Activated T-helper 1 cell treated with anti-CD3 and anti-CD28 coated beads, Interleukin-12 subunit alpha, Interleukin-12 subunit beta, Interleukin-2, Interleukin-4 antibody, amounts not matched to agents 30 ng/mL and 10 ng/mL and 1 ng/mL, durations not matched to agents 14 hours and 24 hours and 36 hours (primary cell): ENCODE data around the gene ADGRB2. TPM values are rescaled to one million over a fixed set of nuclear protein-coding genes. Genes with fewer than 3 reads are reported as not detected.

ENCODE experiments used
- DNase-seq: peaks from one replicate; pipeline ENCODE4 v3.0.0; 2021; ENCODE audit warnings: low spot score
- H3K27ac Mint-ChIP-seq: one replicate; pipeline ENCODE4 v1.8.0; 2021; ENCODE audit warnings: mild to moderate bottlenecking, mixed read lengths
- H3K27me3 Mint-ChIP-seq: one replicate; pipeline ENCODE4 v1.8.0; 2022; ENCODE audit warnings: mild to moderate bottlenecking, moderate library complexity, mixed read lengths; ENCODE audit not compliant: insufficient read depth
- H3K36me3 Mint-ChIP-seq: one replicate; pipeline ENCODE4 v1.8.0; 2021; ENCODE audit warnings: low read depth, mixed read lengths
- H3K4me1 Mint-ChIP-seq: one replicate; pipeline ENCODE4 v1.8.0; 2021; ENCODE audit warnings: low read depth, mixed read lengths
- H3K4me3 Mint-ChIP-seq: one replicate; pipeline ENCODE4 v1.8.0; 2021; ENCODE audit warnings: mild to moderate bottlenecking, moderate library complexity, mixed read lengths
- H3K9me3 Mint-ChIP-seq: one replicate; pipeline ENCODE4 v1.8.0; 2021; ENCODE audit warnings: mixed read lengths
- intact Hi-C: fragments of 100-400 bp; cut with micrococcal nuclease; formaldehyde crosslinking; loops from one replicate; pipeline ENCODE4 v1.15.1; 2024
- total RNA-seq: library from RNA; stranded (reverse); gene quantifications from 2 replicates; pipeline ENCODE4 v1.2.3, GENCODE V29; 2022

The ADGRB2 gene
- total RNA-seq, 1 donor from 2014 or later: 0.13 TPM

GRCh38 chr1:31791131-31791858 is 27.2 kb upstream of the ADGRB2 start:
- intact Hi-C loops: no loop called here
- no peak overlapping the region for H3K4me3 Mint-ChIP-seq
- no peaks in the 10 kb centered on the region for H3K9me3 Mint-ChIP-seq
- DNase-seq: no peak
- H3K36me3 Mint-ChIP-seq: no peaks in the 10 kb centered on the region
- H3K27me3 Mint-ChIP-seq: peaks cover 6% of the 10 kb centered on the region
- peaks cover 16% of the 10 kb centered on the region for H3K4me1 Mint-ChIP-seq
- no peak overlapping the region for H3K27ac Mint-ChIP-seq

- intact Hi-C loops: no loop called here
- Mint-ChIP-seq H3K4me3 (no peak overlapping the region), H3K36me3 (no peaks in the 10 kb centered on the region), H3K9me3 (no peaks in the 10 kb centered on the region), H3K27me3 (peaks cover 6% of the 10 kb centered on the region), H3K4me1 (peaks cover 16% of the 10 kb centered on the region), H3K27ac (no peak overlapping the region)
- DNase-seq: no peak
Observed at GRCh38 chr1:31790641-31791091, 26.5 kb upstream of the ADGRB2 start.

GRCh38 chr1:31790140-31790539 is 26.0 kb upstream of the ADGRB2 start:
- H3K4me1 Mint-ChIP-seq: peaks cover 16% of the 10 kb centered on the region
- peak overlapping the region; percentile 34 for H3K4me3 Mint-ChIP-seq
- no peak for DNase-seq
- peaks cover 6% of the 10 kb centered on the region for H3K27me3 Mint-ChIP-seq
- H3K27ac Mint-ChIP-seq: no peak overlapping the region
- no peaks in the 10 kb centered on the region for H3K36me3 Mint-ChIP-seq
- intact Hi-C loops: no loop called here
- H3K9me3 Mint-ChIP-seq: no peaks in the 10 kb centered on the region

GRCh38 chr1:31789259-31790065 is 25.3 kb upstream of the ADGRB2 start:
- H3K4me1 Mint-ChIP-seq: peaks cover 16% of the 10 kb centered on the region

GRCh38 chr1:31788825-31789256 is 24.7 kb upstream of the ADGRB2 start:
- DNase-seq: peak; percentile 19
- Mint-ChIP-seq H3K4me3 (peak overlapping the region; percentile 89), H3K36me3 (no peaks in the 10 kb centered on the region), H3K27me3 (peaks cover 4% of the 10 kb centered on the region), H3K9me3 (no peaks in the 10 kb centered on the region), H3K4me1 (peaks cover 16% of the 10 kb centered on the region), H3K27ac (no peak overlapping the region)
- intact Hi-C loops: loop anchor here (1.0 to 10.0 kb wide), 13 partner anchors 27 to 724 kb away; partner anchors contain the start of genes COL16A1, PUM1, SNRNP40 and TMEM39B

More at GRCh38 chr1:31789259-31790065, 25.3 kb upstream of the ADGRB2 start:
- H3K36me3 Mint-ChIP-seq: no peaks in the 10 kb centered on the region
- intact Hi-C loops: loop anchor here (1.0 to 10.0 kb wide), 11 partner anchors 27 to 725 kb away; partner anchors contain the start of genes COL16A1, PUM1, SNRNP40 and TMEM39B
- H3K4me3 Mint-ChIP-seq: peak overlapping the region; percentile 89
- peaks cover 4% of the 10 kb centered on the region for H3K27me3 Mint-ChIP-seq
- no peak overlapping the region for H3K27ac Mint-ChIP-seq
- no peaks in the 10 kb centered on the region for H3K9me3 Mint-ChIP-seq
- peak; percentile 91 for DNase-seq

- Mint-ChIP-seq H3K27me3 (peaks cover 4% of the 10 kb centered on the region), H3K27ac (peak overlapping the region; percentile 95), H3K9me3 (no peaks in the 10 kb centered on the region), H3K36me3 (no peaks in the 10 kb centered on the region), H3K4me1 (peaks cover 16% of the 10 kb centered on the region), H3K4me3 (peak overlapping the region; percentile 89)
- DNase-seq: peak; percentile 91
- intact Hi-C loops: loop anchor here (1.0 to 10.0 kb wide), 8 partner anchors 73 to 723 kb away; partner anchors contain the start of genes COL16A1, PUM1, SNRNP40 and TMEM39B
Observed at GRCh38 chr1:31788138-31788824, 24.1 kb upstream of the ADGRB2 start.

- Mint-ChIP-seq H3K4me3 (peak overlapping the region; percentile 89), H3K27ac (peak overlapping the region; percentile 95), H3K27me3 (peaks cover 4% of the 10 kb centered on the region), H3K4me1 (peaks cover 16% of the 10 kb centered on the region), H3K9me3 (no peaks in the 10 kb centered on the region), H3K36me3 (no peaks in the 10 kb centered on the region)
- no peak for DNase-seq
- intact Hi-C loops: loop anchor here (1.0 to 10.0 kb wide), 8 partner anchors 73 to 723 kb away; partner anchors contain the start of genes COL16A1, PUM1, SNRNP40 and TMEM39B
Observed at GRCh38 chr1:31787786-31788137, 23.6 kb upstream of the ADGRB2 start.

GRCh38 chr1:31787261-31787660 is 23.1 kb upstream of the ADGRB2 start:
- Mint-ChIP-seq H3K4me1 (peaks cover 16% of the 10 kb centered on the region), H3K4me3 (peak overlapping the region; percentile 89), H3K9me3 (no peaks in the 10 kb centered on the region), H3K27ac (no peak overlapping the region), H3K36me3 (no peaks in the 10 kb centered on the region), H3K27me3 (peaks cover 6% of the 10 kb centered on the region)
- intact Hi-C loops: loop anchor here (10.0 kb wide), 1 partner anchor 722 kb away; the partner anchor contains the start of gene PUM1
- DNase-seq: no peak

GRCh38 chr1:31786366-31787060 is 22.4 kb upstream of the ADGRB2 start:
- intact Hi-C loops: loop anchor here (10.0 kb wide), 1 partner anchor 722 kb away; the partner anchor contains the start of gene PUM1
- H3K27ac Mint-ChIP-seq: no peak overlapping the region
- H3K27me3 Mint-ChIP-seq: peaks cover 6% of the 10 kb centered on the region
- peaks cover 16% of the 10 kb centered on the region for H3K4me1 Mint-ChIP-seq
- H3K36me3 Mint-ChIP-seq: no peaks in the 10 kb centered on the region
- DNase-seq: no peak
- H3K4me3 Mint-ChIP-seq: no peak overlapping the region
- H3K9me3 Mint-ChIP-seq: no peaks in the 10 kb centered on the region

- H3K4me3 Mint-ChIP-seq: no peak overlapping the region
- peaks cover 6% of the 10 kb centered on the region for H3K27me3 Mint-ChIP-seq
- H3K4me1 Mint-ChIP-seq: peaks cover 16% of the 10 kb centered on the region
- no peak for DNase-seq
- intact Hi-C loops: loop anchor here (10.0 kb wide), 1 partner anchor 721 kb away; the partner anchor contains the start of gene PUM1
- no peaks in the 10 kb centered on the region for H3K36me3 Mint-ChIP-seq
- H3K9me3 Mint-ChIP-seq: no peaks in the 10 kb centered on the region
- H3K27ac Mint-ChIP-seq: no peak overlapping the region
Observed at GRCh38 chr1:31785947-31786290, 21.8 kb upstream of the ADGRB2 start.

GRCh38 chr1:31785020-31785946 is 21.1 kb upstream of the ADGRB2 start:
- intact Hi-C loops: loop anchor here (10.0 kb wide), 1 partner anchor 720 kb away; the partner anchor contains the start of gene PUM1
- no peaks in the 10 kb centered on the region for H3K36me3 Mint-ChIP-seq
- DNase-seq: no peak
- no peaks in the 10 kb centered on the region for H3K9me3 Mint-ChIP-seq
- peaks cover 16% of the 10 kb centered on the region for H3K4me1 Mint-ChIP-seq
- H3K4me3 Mint-ChIP-seq: no peak overlapping the region
- no peak overlapping the region for H3K27ac Mint-ChIP-seq
- H3K27me3 Mint-ChIP-seq: peaks cover 6% of the 10 kb centered on the region
